Progenitor cell of endocrine pancreas (in vitro differentiated cells): ENCODE data around the gene STIMATE. TPM values are rescaled to one million over a fixed set of nuclear protein-coding genes. Genes with fewer than 3 reads are reported as not detected.

Source experiments
- DNase-seq: peaks from one replicate; pipeline ENCODE4 v3.0.0; 2021; ENCODE audit warnings: low spot score; ENCODE audit not compliant: unreplicated experiment
- H3K27ac Mint-ChIP-seq: 2 replicates; pipeline ENCODE4 v1.8.0; 2021; ENCODE audit warnings: mild to moderate bottlenecking, moderate library complexity, mixed read lengths
- H3K27me3 Mint-ChIP-seq: 2 replicates; pipeline ENCODE4 v1.8.0; 2021; ENCODE audit warnings: mixed read lengths
- H3K36me3 Mint-ChIP-seq: 2 replicates; pipeline ENCODE4 v1.8.0; 2022; ENCODE audit warnings: mixed read lengths; ENCODE audit not compliant: insufficient read depth
- H3K4me1 Mint-ChIP-seq: 2 replicates; pipeline ENCODE4 v1.8.0; 2021; ENCODE audit warnings: low read depth, mixed read lengths
- H3K4me3 Mint-ChIP-seq: 2 replicates; pipeline ENCODE4 v1.8.0; 2021; ENCODE audit warnings: low read depth, mild to moderate bottlenecking, moderate library complexity, mixed read lengths
- H3K9me3 Mint-ChIP-seq: 2 replicates; pipeline ENCODE4 v1.8.0; 2021; ENCODE audit warnings: low read depth, mixed read lengths
- microRNA-seq: library from miRNA; unstranded; fragments of <30 nt; microRNA quantifications from one replicate; pipeline ENCODE4 v1.1.0, GENCODE V29; 2020; ENCODE audit warnings: borderline number of aligned reads; ENCODE audit not compliant: unreplicated experiment
- total RNA-seq: library from RNA; stranded (reverse); gene quantifications from 2 replicates; pipeline ENCODE4 v1.2.1, GENCODE V29; 2021
- TF ChIP-seq, protein P1 (sequence below): fragments of 200-600 bp; sonication (generic); IDR thresholded peaks from one replicate; pipeline ENCODE4 v1.5.0; 2021; ENCODE audit warnings: antibody characterized with exemption, mild to moderate bottlenecking; ENCODE audit not compliant: unreplicated experiment

STIMATE gene
- total RNA-seq, 1 donor from 2014 or later: 17.4 TPM

DNA sequence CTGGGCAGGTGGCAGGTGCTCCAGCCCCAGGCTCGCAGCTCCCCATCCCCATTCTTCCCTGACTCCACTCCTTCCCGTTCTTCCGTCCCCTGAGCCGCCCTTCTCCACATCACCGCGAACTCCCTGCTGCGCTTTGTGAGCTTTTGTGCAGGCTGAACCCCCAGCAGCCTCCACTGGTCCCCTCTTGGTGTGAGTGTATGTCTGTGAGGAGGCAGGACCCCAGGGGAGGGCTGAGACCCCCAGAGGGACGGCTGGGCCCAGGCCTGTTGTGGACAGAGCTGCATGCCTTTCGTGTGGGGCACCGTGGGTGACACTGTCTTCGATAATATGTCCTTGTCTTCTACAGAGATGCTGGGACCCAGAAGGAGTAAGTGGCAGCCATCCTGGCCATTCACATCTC, 110.1 kb downstream of the STIMATE start:
- no peaks in the 10 kb centered on the region for H3K9me3 Mint-ChIP-seq
- TF ChIP-seq, protein P1, sequence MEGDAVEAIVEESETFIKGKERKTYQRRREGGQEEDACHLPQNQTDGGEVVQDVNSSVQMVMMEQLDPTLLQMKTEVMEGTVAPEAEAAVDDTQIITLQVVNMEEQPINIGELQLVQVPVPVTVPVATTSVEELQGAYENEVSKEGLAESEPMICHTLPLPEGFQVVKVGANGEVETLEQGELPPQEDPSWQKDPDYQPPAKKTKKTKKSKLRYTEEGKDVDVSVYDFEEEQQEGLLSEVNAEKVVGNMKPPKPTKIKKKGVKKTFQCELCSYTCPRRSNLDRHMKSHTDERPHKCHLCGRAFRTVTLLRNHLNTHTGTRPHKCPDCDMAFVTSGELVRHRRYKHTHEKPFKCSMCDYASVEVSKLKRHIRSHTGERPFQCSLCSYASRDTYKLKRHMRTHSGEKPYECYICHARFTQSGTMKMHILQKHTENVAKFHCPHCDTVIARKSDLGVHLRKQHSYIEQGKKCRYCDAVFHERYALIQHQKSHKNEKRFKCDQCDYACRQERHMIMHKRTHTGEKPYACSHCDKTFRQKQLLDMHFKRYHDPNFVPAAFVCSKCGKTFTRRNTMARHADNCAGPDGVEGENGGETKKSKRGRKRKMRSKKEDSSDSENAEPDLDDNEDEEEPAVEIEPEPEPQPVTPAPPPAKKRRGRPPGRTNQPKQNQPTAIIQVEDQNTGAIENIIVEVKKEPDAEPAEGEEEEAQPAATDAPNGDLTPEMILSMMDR: no peak
- no peak overlapping the region for H3K27ac Mint-ChIP-seq
- H3K4me1 Mint-ChIP-seq: peaks cover 4% of the 10 kb centered on the region
- H3K4me3 Mint-ChIP-seq: no peak overlapping the region
- no peak for DNase-seq
- H3K36me3 Mint-ChIP-seq: no peaks in the 10 kb centered on the region
- H3K27me3 Mint-ChIP-seq: peaks cover 14% of the 10 kb centered on the region

Small RNA genes within 50 kb of the gene (microRNA-seq; reads per million reads assigned to microRNA genes)
- gene MIR8064: not detected

Other genes with a start within 250 kb of the STIMATE start
- gene PBRM1, start 211.6 kb downstream of the STIMATE start, total RNA-seq: 128 and 131 TPM in 2 replicates
- gene GNL3, start 211.5 kb downstream of the STIMATE start, total RNA-seq: 85.9 and 94.0 TPM in 2 replicates
- gene GLT8D1, start 191.8 kb downstream of the STIMATE start, total RNA-seq: 76.4 and 79.8 TPM in 2 replicates
- 85.1 and 89.6 TPM in 2 replicates for gene SPCS1, start 191.4 kb downstream of the STIMATE start, total RNA-seq
- 49.8 and 51.1 TPM in 2 replicates for gene NEK4, start 126.6 kb downstream of the STIMATE start, total RNA-seq
- gene ITIH1, start 119.9 kb downstream of the STIMATE start, total RNA-seq: 11.3 and 14.1 TPM in 2 replicates
- gene ITIH3, start 102.8 kb downstream of the STIMATE start, total RNA-seq: 0.87 and 1.2 TPM in 2 replicates
- 2.9 and 9.7 TPM in 2 replicates for gene ITIH4, start 66.9 kb downstream of the STIMATE start, total RNA-seq
- not detected in 2 replicates for gene MUSTN1, start 62.5 kb downstream of the STIMATE start, total RNA-seq
- gene SFMBT1, start 148.5 kb upstream of the STIMATE start, total RNA-seq: 19.7 and 20.5 TPM in 2 replicates
- 22.0 and 22.5 TPM in 2 replicates for gene RFT1, start 232.9 kb upstream of the STIMATE start, total RNA-seq